ENCODE measurements around the gene PGAM4. TPM values are rescaled to one million over a fixed set of nuclear protein-coding genes. Genes with fewer than 3 reads are reported as not detected.

PGAM4 gene
- polyA plus RNA-seq, 1 of the 3 experiments (the other 2 are of a cell fraction) = not detected

DNA sequence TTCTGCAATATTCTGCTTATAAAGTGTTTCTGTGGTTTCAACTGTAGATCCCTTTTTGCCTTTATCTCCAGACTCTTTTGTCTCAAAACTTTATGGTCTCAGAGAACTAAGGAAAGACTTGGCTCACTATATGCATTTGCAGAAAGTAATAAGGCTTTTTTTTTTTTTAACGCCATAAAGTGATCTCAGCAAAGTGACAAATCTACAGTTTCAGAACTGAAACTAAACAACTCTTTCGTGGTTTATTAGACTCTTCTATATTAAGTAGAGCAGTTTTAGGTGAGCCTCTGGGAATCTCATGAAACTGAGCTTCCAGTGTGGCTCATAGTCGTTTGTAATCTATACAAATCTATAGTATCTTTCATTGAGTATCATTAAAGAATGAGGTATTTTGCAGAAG is 43.7 kb downstream of the PGAM4 start:
- Histone ChIP-seq H3K4me1 (ENCODE audit: control insufficient read depth in 1 of 2, insufficient read depth in 2 of 2, low read depth in 1 of 2, low read length in 1 of 2) (no peaks in the 10 kb centered on the region), H3K27ac (ENCODE audit: low read depth in 2 of 2, low read length in 1 of 2) (no peak overlapping the region), H3K9me3 (no peaks in the 10 kb centered on the region), H3K36me3 (replicated peaks in 1 of 2; ENCODE audit: control insufficient read depth in 1 of 2, insufficient read depth in 2 of 2, low read length in 1 of 2) (no peaks in the 10 kb centered on the region), H3K9me2 (no peaks in the 10 kb centered on the region), H3K9ac (no peak overlapping the region), H3K4me3 (ENCODE audit: low read depth in 2 of 2, low read length in 1 of 2) (no peak overlapping the region), H3K4me2 (0 out of 2 replicates have a peak overlapping the region, but pooled peaks have one; percentile 20), H3K79me2 (ENCODE audit: insufficient read depth) (0 out of 2 replicates have a peak, but pooled peaks cover 6% of the 10 kb centered on the region), H3F3A (replicated peaks; ENCODE audit: insufficient read depth) (no peaks in the 10 kb centered on the region), H3K27me3 (ENCODE audit: insufficient read depth) (no peaks in the 10 kb centered on the region; the same call in 1 of the 2 replicates), H2AFZ (ENCODE audit: low read depth) (no peak overlapping the region), H4K20me1 (ENCODE audit: insufficient read depth) (peaks cover 3% of the 10 kb centered on the region; the same call in 1 of the 2 replicates)
- CTCF ChIA-PET = interaction anchor here (1.8 kb wide), 1 partner anchor 99 kb away, joined by 5 read pairs; no protein-coding TSS in a partner anchor
- WGBS (ENCODE audit: low lambda C conversion rate) = 35% methylated on average over 3 of the region's 3 CpGs
- DNase-seq = no peak
- TF ChIP-seq EZH2phosphoT487 (IDR thresholded peaks at IDR 0.05; ENCODE audit: borderline replicate concordance, low read depth) (no peak), YY1 (IDR thresholded peaks at IDR 0.05; ENCODE audit: low read depth) (no peak), RXRA (IDR thresholded peaks at IDR 0.05; ENCODE audit: borderline replicate concordance, low read depth) (no peak), EP300 (IDR thresholded peaks at IDR 0.05; ENCODE audit: borderline replicate concordance in 1 of 2, low read depth in 1 of 2, low read length in 1 of 2) (no peak), USF2 (IDR thresholded peaks at IDR 0.05; ENCODE audit: borderline replicate concordance, low read depth, low read length) (no peak), TAF1 (IDR thresholded peaks at IDR 0.05; ENCODE audit: borderline replicate concordance, low read depth, low read length) (no peak), MXI1 (IDR thresholded peaks at IDR 0.05; ENCODE audit: low read depth, low read length) (no peak), POLR2AphosphoS5 (IDR thresholded peaks at IDR 0.05; ENCODE audit: low read depth, low read length) (no peak), FOXM1 (IDR thresholded peaks at IDR 0.05; ENCODE audit: low read depth) (no peak), RCOR1 (IDR thresholded peaks at IDR 0.05; ENCODE audit: low read length) (no peak), FOSL2 (IDR thresholded peaks at IDR 0.05; ENCODE audit: borderline replicate concordance, low read depth) (no peak), CTCF (IDR thresholded peaks at IDR 0.05) (no peak), SMC3 (IDR thresholded peaks at IDR 0.05; ENCODE audit: low read depth, low read length) (no peak), MEF2A (IDR thresholded peaks at IDR 0.05; ENCODE audit: borderline replicate concordance, low read depth) (no peak), GATA2 (CRISPR knock-in tag; IDR thresholded peaks at IDR 0.05) (no peak), RAD21 (IDR thresholded peaks at IDR 0.05; ENCODE audit: low read length) (no peak), REST (IDR thresholded peaks at IDR 0.05; ENCODE audit: low read depth, low read length) (no peak), USF1 (IDR thresholded peaks at IDR 0.05; ENCODE audit: borderline replicate concordance, low read depth) (no peak), SIN3A (IDR thresholded peaks at IDR 0.05; ENCODE audit: borderline replicate concordance, low read depth, low read length) (no peak)
- TF ChIP-seq, protein P1, sequence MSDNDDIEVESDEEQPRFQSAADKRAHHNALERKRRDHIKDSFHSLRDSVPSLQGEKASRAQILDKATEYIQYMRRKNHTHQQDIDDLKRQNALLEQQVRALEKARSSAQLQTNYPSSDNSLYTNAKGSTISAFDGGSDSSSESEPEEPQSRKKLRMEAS (IDR thresholded peaks at IDR 0.05; ENCODE audit: low read depth) = no peak
- POLR2A ChIA-PET = no interaction called here
